ENCODE measurements around the gene PHAF1. TPM values are rescaled to one million over a fixed set of nuclear protein-coding genes. Genes with fewer than 3 reads are reported as not detected.

PHAF1 gene
- total and polyA plus RNA-seq, 2 donors (not counting 1 experiment from before 2014, with no cell fraction given): 18.3 to 21.5 TPM

DNA sequence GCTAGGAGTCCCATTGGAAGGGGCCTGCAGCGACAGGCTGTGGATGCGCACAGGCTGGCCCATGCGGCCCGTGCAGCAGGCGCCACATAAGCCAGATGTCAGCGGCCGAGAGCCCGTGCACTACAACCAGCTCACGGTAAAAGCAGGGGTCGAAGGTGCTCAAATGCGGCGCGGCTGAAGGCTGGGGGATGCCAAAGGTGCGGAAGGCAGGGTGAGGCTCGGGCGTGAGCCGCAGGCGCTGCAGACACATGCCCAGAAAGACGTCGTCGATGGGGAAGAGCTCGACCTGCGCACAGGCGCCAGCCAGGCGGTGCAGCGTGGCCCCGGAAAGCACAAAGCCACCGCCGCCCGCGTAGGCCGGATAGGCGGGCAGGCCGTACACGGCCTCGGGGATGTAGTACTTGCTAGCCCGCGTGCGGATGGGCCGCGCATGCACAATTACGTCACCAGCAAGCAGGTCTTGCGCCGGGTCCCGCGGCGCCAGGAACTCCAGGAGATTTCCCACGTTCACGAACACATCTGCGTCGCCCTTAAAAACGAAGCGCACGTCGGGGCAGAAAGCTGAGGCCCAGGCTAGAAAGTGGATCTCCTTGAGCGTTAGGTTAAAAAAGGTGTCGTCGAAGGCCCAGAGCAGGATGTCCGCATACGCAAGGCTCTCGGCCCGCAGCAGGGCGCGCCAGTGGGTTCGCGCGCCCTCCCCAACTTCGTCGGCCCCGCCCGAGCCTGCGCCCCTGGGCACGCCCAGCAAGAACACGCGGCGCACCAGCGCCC is 39.7 kb downstream of the PHAF1 start:
- peak in 1 of 2 donors; percentile 28 for DNase-seq (ENCODE audit: low read depth in 2 of 2)
- no peak for TF ChIP-seq EZH2 (IDR thresholded peaks at IDR 0.05; ENCODE audit: low read length, missing control alignments)
- TF ChIP-seq, protein P1, sequence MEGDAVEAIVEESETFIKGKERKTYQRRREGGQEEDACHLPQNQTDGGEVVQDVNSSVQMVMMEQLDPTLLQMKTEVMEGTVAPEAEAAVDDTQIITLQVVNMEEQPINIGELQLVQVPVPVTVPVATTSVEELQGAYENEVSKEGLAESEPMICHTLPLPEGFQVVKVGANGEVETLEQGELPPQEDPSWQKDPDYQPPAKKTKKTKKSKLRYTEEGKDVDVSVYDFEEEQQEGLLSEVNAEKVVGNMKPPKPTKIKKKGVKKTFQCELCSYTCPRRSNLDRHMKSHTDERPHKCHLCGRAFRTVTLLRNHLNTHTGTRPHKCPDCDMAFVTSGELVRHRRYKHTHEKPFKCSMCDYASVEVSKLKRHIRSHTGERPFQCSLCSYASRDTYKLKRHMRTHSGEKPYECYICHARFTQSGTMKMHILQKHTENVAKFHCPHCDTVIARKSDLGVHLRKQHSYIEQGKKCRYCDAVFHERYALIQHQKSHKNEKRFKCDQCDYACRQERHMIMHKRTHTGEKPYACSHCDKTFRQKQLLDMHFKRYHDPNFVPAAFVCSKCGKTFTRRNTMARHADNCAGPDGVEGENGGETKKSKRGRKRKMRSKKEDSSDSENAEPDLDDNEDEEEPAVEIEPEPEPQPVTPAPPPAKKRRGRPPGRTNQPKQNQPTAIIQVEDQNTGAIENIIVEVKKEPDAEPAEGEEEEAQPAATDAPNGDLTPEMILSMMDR (conservative IDR thresholded peaks at IDR 0.05 in 1 of 2, IDR thresholded peaks at IDR 0.05 in 1 of 2; ENCODE audit: low read depth in 1 of 2, low read length in 2 of 2): no peak
- H3K27ac ChIP-seq (ENCODE audit: insufficient read depth, low read length): no peak overlapping the region
- peak overlapping the region in 1 of 4 experiments; percentile 78 for H3K4me3 ChIP-seq (replicated peaks in 1 of 4; ENCODE audit: control extremely low read depth in 1 of 4, insufficient read depth in 1 of 4, low read depth in 3 of 4, low read length in 4 of 4)
- H2AFZ ChIP-seq (ENCODE audit: low read length): no peak overlapping the region
- H3K9me3 ChIP-seq (ENCODE audit: control insufficient read depth, insufficient read depth, low read depth, low read length): no peaks in the 10 kb centered on the region
- H3K4me2 ChIP-seq (ENCODE audit: extremely low read depth, insufficient read depth, low read length): no peak overlapping the region
- no peak overlapping the region for H3K9ac ChIP-seq (ENCODE audit: insufficient read depth, low read length)
- H3K27me3 ChIP-seq (ENCODE audit: control insufficient read depth, insufficient read depth, low read length): no peaks in the 10 kb centered on the region
- H3K36me3 ChIP-seq (ENCODE audit: control insufficient read depth, insufficient read depth, low read length): peaks cover 17% of the 10 kb centered on the region
- no peaks in the 10 kb centered on the region for H4K20me1 ChIP-seq (ENCODE audit: control insufficient read depth, extremely low read depth, insufficient read depth, low read length)
- H3K4me1 ChIP-seq (ENCODE audit: control insufficient read depth, extremely low read depth, insufficient read depth, low read length): peaks cover 2% of the 10 kb centered on the region
- no peaks in the 10 kb centered on the region for H3K79me2 ChIP-seq (ENCODE audit: control insufficient read depth, insufficient read depth, low read length)

DNA sequence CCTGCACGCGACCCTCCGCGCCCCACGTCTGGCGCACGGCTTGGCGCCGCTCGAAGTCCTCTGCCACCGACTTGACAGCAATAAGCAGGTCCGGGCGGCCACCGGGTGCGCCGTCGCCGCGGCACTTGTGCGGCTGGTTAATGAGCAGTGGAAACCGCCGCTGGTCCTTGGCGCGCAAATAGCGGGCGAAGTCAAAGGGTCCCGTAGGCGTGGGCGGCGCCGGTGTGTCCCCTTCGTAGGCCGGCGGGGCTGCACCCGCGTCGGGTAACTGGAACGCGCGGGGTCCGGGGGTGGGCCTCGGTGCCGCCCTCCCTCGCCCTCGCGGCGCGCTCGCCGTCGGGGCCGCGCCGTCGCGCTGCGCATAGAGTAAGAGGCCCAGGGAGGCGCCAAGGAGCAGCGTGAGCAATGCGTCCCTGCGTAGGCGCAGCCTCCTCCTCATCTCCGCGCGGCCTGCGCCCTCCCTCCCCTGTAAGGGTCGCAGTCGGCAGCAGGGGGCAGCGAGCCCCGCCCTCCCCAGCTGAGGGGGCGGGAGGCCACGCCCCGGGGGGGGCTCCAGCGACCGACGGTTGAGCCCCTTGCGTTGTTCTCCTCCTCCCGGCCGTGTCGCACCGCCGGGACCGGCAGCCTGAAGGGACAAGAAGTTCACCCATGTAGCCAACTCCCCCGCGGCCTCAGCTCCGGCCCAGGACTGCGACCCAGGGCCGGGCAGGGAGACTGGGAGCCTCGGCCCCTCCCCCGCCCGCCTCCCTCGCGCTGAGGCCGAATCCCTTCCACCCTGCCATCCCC is 40.5 kb downstream of the PHAF1 start:
- H3K4me3 ChIP-seq (replicated peaks in 1 of 4; ENCODE audit: control extremely low read depth in 1 of 4, insufficient read depth in 1 of 4, low read depth in 3 of 4, low read length in 4 of 4): peak overlapping the region; percentile 53 to 78 (median 70)
- H3K4me2 ChIP-seq (ENCODE audit: extremely low read depth, insufficient read depth, low read length): peak overlapping the region; percentile 79
- H3K9ac ChIP-seq (ENCODE audit: insufficient read depth, low read length): peak overlapping the region; percentile 95
- no peaks in the 10 kb centered on the region for H4K20me1 ChIP-seq (ENCODE audit: control insufficient read depth, extremely low read depth, insufficient read depth, low read length)
- peaks cover 17% of the 10 kb centered on the region for H3K36me3 ChIP-seq (ENCODE audit: control insufficient read depth, insufficient read depth, low read length)
- peaks cover 2% of the 10 kb centered on the region for H3K4me1 ChIP-seq (ENCODE audit: control insufficient read depth, extremely low read depth, insufficient read depth, low read length)
- H3K9me3 ChIP-seq (ENCODE audit: control insufficient read depth, insufficient read depth, low read depth, low read length): no peaks in the 10 kb centered on the region
- H2AFZ ChIP-seq (ENCODE audit: low read length): no peak overlapping the region
- peak; percentile 78 to 84 for DNase-seq (ENCODE audit: low read depth in 2 of 2)
- no peak for TF ChIP-seq EZH2 (IDR thresholded peaks at IDR 0.05; ENCODE audit: low read length, missing control alignments)
- TF ChIP-seq, protein P1 (conservative IDR thresholded peaks at IDR 0.05 in 1 of 2, IDR thresholded peaks at IDR 0.05 in 1 of 2; ENCODE audit: low read depth in 1 of 2, low read length in 2 of 2): no peak
- peak overlapping the region; percentile 86 for H3K27ac ChIP-seq (ENCODE audit: insufficient read depth, low read length)
- H3K27me3 ChIP-seq (ENCODE audit: control insufficient read depth, insufficient read depth, low read length): no peaks in the 10 kb centered on the region
- H3K79me2 ChIP-seq (ENCODE audit: control insufficient read depth, insufficient read depth, low read length): no peaks in the 10 kb centered on the region

DNA sequence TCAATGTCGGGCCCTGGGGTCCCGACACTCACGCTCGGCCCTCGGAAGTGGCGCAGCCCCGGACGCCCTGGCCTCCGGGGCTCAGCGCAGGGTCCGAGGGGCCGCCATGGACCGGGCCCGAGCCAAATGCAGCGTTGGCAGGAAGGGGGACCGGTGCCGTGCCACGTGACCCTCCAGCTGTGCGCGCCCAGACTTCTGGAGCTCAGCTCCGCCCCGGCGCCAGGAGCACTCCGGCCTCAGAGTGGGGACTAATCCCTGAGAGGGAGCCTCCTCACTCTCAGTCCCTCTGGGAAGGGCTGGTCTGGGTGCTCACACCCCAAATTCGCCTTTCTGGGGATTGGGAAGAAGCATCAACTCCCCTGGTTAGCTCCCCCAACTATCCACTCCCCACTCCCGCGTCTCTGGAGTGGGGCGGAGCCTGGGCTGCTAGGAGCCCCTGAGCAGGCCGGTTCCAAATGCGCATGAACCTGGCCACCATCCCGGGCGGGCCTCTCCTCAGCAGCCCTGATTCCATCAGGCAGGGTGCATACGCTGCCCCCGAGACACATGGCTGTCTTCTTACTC is 41.2 kb downstream of the PHAF1 start, which contains the start of gene B3GNT9:
Gene B3GNT9 (minus strand): TSS at position 166 of the 564 bp plus-strand sequence. CDS start 513 bp downstream, outside the sequence.
- Histone ChIP-seq H3K27me3 (ENCODE audit: control insufficient read depth, insufficient read depth, low read length) (no peaks in the 10 kb centered on the region), H3K4me1 (ENCODE audit: control insufficient read depth, extremely low read depth, insufficient read depth, low read length) (peaks cover 2% of the 10 kb centered on the region), H3K36me3 (ENCODE audit: control insufficient read depth, insufficient read depth, low read length) (peaks cover 16% of the 10 kb centered on the region), H3K4me2 (ENCODE audit: extremely low read depth, insufficient read depth, low read length) (peak within 1 kb of the TSS; percentile 79), H3K79me2 (ENCODE audit: control insufficient read depth, insufficient read depth, low read length) (no peaks in the 10 kb centered on the region), H3K9me3 (ENCODE audit: control insufficient read depth, insufficient read depth, low read depth, low read length) (no peaks in the 10 kb centered on the region), H3K9ac (ENCODE audit: insufficient read depth, low read length) (peak within 1 kb of the TSS; percentile 95), H2AFZ (ENCODE audit: low read length) (peak within 1 kb of the TSS; percentile 81), H4K20me1 (ENCODE audit: control insufficient read depth, extremely low read depth, insufficient read depth, low read length) (no peaks in the 10 kb centered on the region), H3K4me3 (replicated peaks in 1 of 4; ENCODE audit: control extremely low read depth in 1 of 4, insufficient read depth in 1 of 4, low read depth in 3 of 4, low read length in 4 of 4) (peak within 1 kb of the TSS; percentile 53 to 78 (median 70)), H3K27ac (ENCODE audit: insufficient read depth, low read length) (peak within 1 kb of the TSS; percentile 86)
- peak; percentile 77 to 81 for DNase-seq (ENCODE audit: low read depth in 2 of 2)
- no peak for TF ChIP-seq EZH2 (IDR thresholded peaks at IDR 0.05; ENCODE audit: low read length, missing control alignments)
- TF ChIP-seq, protein P1 (conservative IDR thresholded peaks at IDR 0.05 in 1 of 2, IDR thresholded peaks at IDR 0.05 in 1 of 2; ENCODE audit: low read depth in 1 of 2, low read length in 2 of 2): no peak
